ENCODE results near the gene NSFL1C. TPM values are rescaled to one million over a fixed set of nuclear protein-coding genes. Genes with fewer than 3 reads are reported as not detected.

NSFL1C gene
- total and polyA plus RNA-seq, 2 of the 4 experiments (the other 2 are of a cell fraction), result 33.0 to 40.3 TPM

DNA sequence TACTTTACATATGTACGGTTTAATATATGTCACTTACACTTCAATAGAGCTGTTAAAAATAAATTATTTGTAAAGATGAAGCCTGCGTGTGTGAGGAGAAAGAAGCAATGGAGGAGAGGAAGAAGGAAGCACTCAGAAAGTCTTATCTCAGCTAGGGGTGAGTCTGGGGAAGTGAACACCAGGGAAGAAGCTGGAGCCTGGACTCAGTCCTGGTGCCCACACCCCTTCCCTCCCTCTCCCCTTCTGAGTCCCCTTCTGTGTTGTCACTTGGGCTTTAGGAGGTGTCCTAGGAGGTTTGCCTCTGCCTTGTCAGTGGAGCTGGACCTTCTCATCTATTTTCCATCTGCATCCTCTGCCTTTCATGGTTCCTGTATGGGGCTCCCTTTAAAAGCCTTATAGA is 22.7 kb upstream of the NSFL1C start:
- Histone ChIP-seq H3K27ac (ENCODE audit: insufficient read depth, low read length) (no peak overlapping the region), H2BK120ac (ENCODE audit: low read depth, low read length) (no peak overlapping the region), H3K14ac (replicated peaks; ENCODE audit: low read depth, low read length) (no peak overlapping the region), H4K5ac (ENCODE audit: low read depth, low read length) (no peak overlapping the region), H3K4me3 (ENCODE audit: insufficient read depth, low read depth, low read length) (no peak overlapping the region), H2BK15ac (ENCODE audit: low read depth, low read length) (no peak overlapping the region), H3K9ac (ENCODE audit: low read depth, low read length) (no peak overlapping the region), H2AK5ac (ENCODE audit: low read depth, low read length) (no peak overlapping the region), H2AFZ (replicated peaks; ENCODE audit: low read length, poor library complexity) (no peak overlapping the region), H4K8ac (ENCODE audit: low read depth in 2 of 2, low read length in 2 of 2) (no peak overlapping the region), H2BK20ac (ENCODE audit: low read depth, low read length) (no peak overlapping the region), H3K4me1 (ENCODE audit: control insufficient read depth, insufficient read depth, low read length) (no peaks in the 10 kb centered on the region), H3K18ac (ENCODE audit: low read depth, low read length) (no peak overlapping the region), H2BK5ac (ENCODE audit: low read depth, low read length, poor library complexity, severe bottlenecking) (no peak overlapping the region), H3K36me3 (ENCODE audit: control insufficient read depth, insufficient read depth, low read length) (no peaks in the 10 kb centered on the region), H3K79me1 (ENCODE audit: low read depth in 1 of 2, low read length in 2 of 2) (no peaks in the 10 kb centered on the region), H4K20me1 (ENCODE audit: insufficient read depth, low read length) (no peaks in the 10 kb centered on the region), H3K23ac (ENCODE audit: low read depth, low read length) (no peak overlapping the region), H4K91ac (ENCODE audit: insufficient read depth, low read depth, low read length) (no peak overlapping the region), H3K56ac (ENCODE audit: extremely low read depth, insufficient read depth, low read length) (no peak overlapping the region), H2AK9ac (replicated peaks; ENCODE audit: low read depth, low read length, poor library complexity) (no peak overlapping the region), H3K4ac (ENCODE audit: low read depth, low read length) (no peak overlapping the region), H3K27me3 (ENCODE audit: control insufficient read depth, insufficient read depth, low read length) (peaks cover 26% of the 10 kb centered on the region), H3K9me1 (ENCODE audit: insufficient read depth, low read length) (no peaks in the 10 kb centered on the region), H3K4me2 (ENCODE audit: low read depth, low read length) (no peak overlapping the region), H3K9me3 (ENCODE audit: control insufficient read depth, insufficient read depth, low read length) (0 out of 2 replicates have a peak, but pooled peaks cover 3% of the 10 kb centered on the region)
- TF ChIP-seq CHD1 (IDR thresholded peaks at IDR 0.05; ENCODE audit: low read depth, low read length) (no peak), RFX5 (IDR thresholded peaks at IDR 0.05; ENCODE audit: low read depth, low read length) (no peak), CEBPB (IDR thresholded peaks at IDR 0.05; ENCODE audit: low read depth, low read length) (no peak), NFE2L2 (IDR thresholded peaks at IDR 0.05; ENCODE audit: low read depth, low read length) (no peak), MXI1 (IDR thresholded peaks at IDR 0.05; ENCODE audit: borderline replicate concordance, low read depth, low read length) (no peak), MAZ (IDR thresholded peaks at IDR 0.05; ENCODE audit: borderline replicate concordance, low read depth, low read length) (no peak), RAD21 (IDR thresholded peaks at IDR 0.05; ENCODE audit: low read length) (no peak)
- TF ChIP-seq, protein P1, sequence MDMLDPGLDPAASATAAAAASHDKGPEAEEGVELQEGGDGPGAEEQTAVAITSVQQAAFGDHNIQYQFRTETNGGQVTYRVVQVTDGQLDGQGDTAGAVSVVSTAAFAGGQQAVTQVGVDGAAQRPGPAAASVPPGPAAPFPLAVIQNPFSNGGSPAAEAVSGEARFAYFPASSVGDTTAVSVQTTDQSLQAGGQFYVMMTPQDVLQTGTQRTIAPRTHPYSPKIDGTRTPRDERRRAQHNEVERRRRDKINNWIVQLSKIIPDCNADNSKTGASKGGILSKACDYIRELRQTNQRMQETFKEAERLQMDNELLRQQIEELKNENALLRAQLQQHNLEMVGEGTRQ (IDR thresholded peaks at IDR 0.05; ENCODE audit: low read depth, low read length), result no peak
- DNase-seq, result no peak
- ChIA-PET POLR2A (ENCODE audit: unreplicated experiment) (no interaction called here), CTCF (interaction anchor here (0.6 kb wide), 1 partner anchor 9 kb away, joined by 4 read pairs; no protein-coding TSS in a partner anchor)
- WGBS, 2 experiments (ENCODE audit: extremely low coverage in 2 of 2, insufficient read length in 1 of 2), result no CpG with 5 or more reads among the region's 2 CpGs
- in situ Hi-C loops (cut with MboI; ENCODE audit: low sequenced_read_pairs), result no loop called here
- no TSS peak for BruUV-seq (replicated peaks)
- dilution Hi-C loops (cut with HindIII; ENCODE audit: low sequenced_read_pairs, unreplicated experiment), result no loop called here
- ATAC-seq (ENCODE audit: low read depth), result no peak
- intact Hi-C loops (cut with micrococcal nuclease), result no loop called here
